SK-N-SH treated with all-trans-retinoic acid at 6 μM for 48 hours (cell line): Measurements from ENCODE around the gene PPRC1.

Source experiments
- ATAC-seq: fragments of 200-7000 bp; cut with Tn5 transposase; 3 replicates; pipeline ENCODE4 v1.9.1; 2020; ENCODE audit warnings: mild to moderate bottlenecking, moderate library complexity
- ARNTL ChIP-seq: fragments of 450-650 bp; formaldehyde crosslinking; IDR thresholded peaks from 2 replicates; pipeline ENCODE4 v1.5.0; 2020; ENCODE audit warnings: low read depth, mild to moderate bottlenecking, moderate library complexity, borderline replicate concordance
- BACH2 ChIP-seq: fragments of 250-450 bp; sonication (Bioruptor Pico); IDR thresholded peaks from 2 replicates; pipeline ENCODE4 v1.9.0; 2021; ENCODE audit warnings: mild to moderate bottlenecking, borderline replicate concordance
- CREB5 ChIP-seq: fragments of 250-450 bp; sonication (Bioruptor Pico); IDR thresholded peaks from 2 replicates; pipeline ENCODE4 v1.5.1; 2020; ENCODE audit warnings: low read depth, mild to moderate bottlenecking, moderate library complexity
- CSDC2 ChIP-seq: fragments of 250-450 bp; sonication (Bioruptor Pico); IDR thresholded peaks from 2 replicates; pipeline ENCODE4 v1.5.0; 2020; ENCODE audit warnings: mild to moderate bottlenecking, moderate library complexity
- ESRRG ChIP-seq: fragments of 250-450 bp; sonication (Bioruptor Pico); IDR thresholded peaks from 2 replicates; pipeline ENCODE4 v1.6.1; 2021; ENCODE audit warnings: mild to moderate bottlenecking
- GLIS3 ChIP-seq: fragments of 250-450 bp; sonication (Bioruptor Pico); IDR thresholded peaks from 2 replicates; pipeline ENCODE4 v1.5.0; 2020; ENCODE audit warnings: mild to moderate bottlenecking, moderate library complexity
- ISL1 ChIP-seq: fragments of 250-450 bp; sonication (Bioruptor Pico); IDR thresholded peaks from 2 replicates; pipeline ENCODE4 v2.1.2; 2022; ENCODE audit warnings: mild to moderate bottlenecking, moderate library complexity
- OSR1 ChIP-seq: fragments of 250-450 bp; sonication (Bioruptor Pico); IDR thresholded peaks from 2 replicates; pipeline ENCODE4 v1.8.0; 2022; ENCODE audit warnings: moderate library complexity, mild to moderate bottlenecking, inconsistent platforms
- PPARA ChIP-seq: fragments of 250-450 bp; sonication (Bioruptor Pico); IDR thresholded peaks from 2 replicates; pipeline ENCODE4 v1.5.0; 2020; ENCODE audit warnings: mild to moderate bottlenecking, borderline replicate concordance
- RARB ChIP-seq: fragments of 250-450 bp; sonication (Bioruptor Pico); IDR thresholded peaks from 2 replicates; pipeline ENCODE4 v1.8.0; 2021; ENCODE audit warnings: mild to moderate bottlenecking, moderate library complexity
- SNAI2 ChIP-seq: fragments of 250-450 bp; sonication (Bioruptor Pico); IDR thresholded peaks from 2 replicates; pipeline ENCODE4 v1.5.0; 2020; ENCODE audit warnings: mild to moderate bottlenecking, moderate library complexity
- TOX ChIP-seq: fragments of 250-450 bp; sonication (Bioruptor Pico); IDR thresholded peaks from 2 replicates; pipeline ENCODE4 v1.8.0; 2021; ENCODE audit warnings: mild to moderate bottlenecking, moderate library complexity, borderline replicate concordance
- ZC3H10 ChIP-seq: fragments of 250-450 bp; sonication (Bioruptor Pico); IDR thresholded peaks from 2 replicates; pipeline ENCODE4 v1.5.1; 2021; ENCODE audit warnings: mild to moderate bottlenecking, moderate library complexity
- ZFP3 ChIP-seq: fragments of 250-450 bp; sonication (Bioruptor Pico); IDR thresholded peaks from 2 replicates; pipeline ENCODE4 v1.5.0; 2020; ENCODE audit warnings: mild to moderate bottlenecking, moderate library complexity
- ZFP30 ChIP-seq: fragments of 450-650 bp; formaldehyde crosslinking; IDR thresholded peaks from 2 replicates; pipeline ENCODE4 v1.5.0; 2022; ENCODE audit warnings: mild to moderate bottlenecking, moderate library complexity
- ZNF565 ChIP-seq: fragments of 450-650 bp; formaldehyde crosslinking; conservative IDR thresholded peaks from 2 replicates; pipeline ENCODE4 v1.5.0; 2020; ENCODE audit warnings: low read depth, mild to moderate bottlenecking, moderate library complexity
- ZNF70 ChIP-seq: fragments of 450-650 bp; formaldehyde crosslinking; IDR thresholded peaks from 2 replicates; pipeline ENCODE4 v1.5.0; 2020; ENCODE audit warnings: mild to moderate bottlenecking, moderate library complexity
- ZNF8 ChIP-seq: fragments of 450-650 bp; formaldehyde crosslinking; IDR thresholded peaks from 2 replicates; pipeline ENCODE4 v1.5.0; 2020; ENCODE audit warnings: mild to moderate bottlenecking, moderate library complexity
- TF ChIP-seq, protein P1 (sequence below): fragments of 250-450 bp; sonication (Bioruptor Pico); IDR thresholded peaks from 2 replicates; pipeline ENCODE4 v1.8.0; 2020; ENCODE audit warnings: mild to moderate bottlenecking, moderate library complexity, borderline replicate concordance
- TF ChIP-seq, protein P2 (sequence below): fragments of 250-450 bp; sonication (Bioruptor Pico); IDR thresholded peaks from 2 replicates; pipeline ENCODE4 v1.5.1; 2021; ENCODE audit warnings: mild to moderate bottlenecking, moderate library complexity
- TF ChIP-seq, protein P3 (sequence below): fragments of 250-450 bp; sonication (Bioruptor Pico); IDR thresholded peaks from 2 replicates; pipeline ENCODE4 v1.8.0; 2021; ENCODE audit warnings: low read depth, mild to moderate bottlenecking, moderate library complexity, borderline replicate concordance
- TF ChIP-seq, protein P4 (sequence below): fragments of 250-450 bp; sonication (Bioruptor Pico); IDR thresholded peaks from 2 replicates; pipeline ENCODE4 v1.5.0; 2020; ENCODE audit warnings: mild to moderate bottlenecking, moderate library complexity

Gene PPRC1

GRCh38 chr10:102134416-102134815 lies 1.6 kb downstream of the PPRC1 start:
- ATAC-seq, result no peak
- no peak for TF ChIP-seq ESRRG
- no peak for TF ChIP-seq ZNF565 (CRISPR knock-in tag)
- no peak for TF ChIP-seq RARB (CRISPR knock-in tag)
- TF ChIP-seq, protein P1, sequence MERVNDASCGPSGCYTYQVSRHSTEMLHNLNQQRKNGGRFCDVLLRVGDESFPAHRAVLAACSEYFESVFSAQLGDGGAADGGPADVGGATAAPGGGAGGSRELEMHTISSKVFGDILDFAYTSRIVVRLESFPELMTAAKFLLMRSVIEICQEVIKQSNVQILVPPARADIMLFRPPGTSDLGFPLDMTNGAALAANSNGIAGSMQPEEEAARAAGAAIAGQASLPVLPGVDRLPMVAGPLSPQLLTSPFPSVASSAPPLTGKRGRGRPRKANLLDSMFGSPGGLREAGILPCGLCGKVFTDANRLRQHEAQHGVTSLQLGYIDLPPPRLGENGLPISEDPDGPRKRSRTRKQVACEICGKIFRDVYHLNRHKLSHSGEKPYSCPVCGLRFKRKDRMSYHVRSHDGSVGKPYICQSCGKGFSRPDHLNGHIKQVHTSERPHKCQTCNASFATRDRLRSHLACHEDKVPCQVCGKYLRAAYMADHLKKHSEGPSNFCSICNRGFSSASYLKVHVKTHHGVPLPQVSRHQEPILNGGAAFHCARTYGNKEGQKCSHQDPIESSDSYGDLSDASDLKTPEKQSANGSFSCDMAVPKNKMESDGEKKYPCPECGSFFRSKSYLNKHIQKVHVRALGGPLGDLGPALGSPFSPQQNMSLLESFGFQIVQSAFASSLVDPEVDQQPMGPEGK (CRISPR knock-in tag), result no peak
- TF ChIP-seq PPARA, result no peak
- TF ChIP-seq CREB5 (CRISPR knock-in tag), result no peak
- no peak for TF ChIP-seq TOX (CRISPR knock-in tag)
- TF ChIP-seq OSR1 (CRISPR knock-in tag), result no peak
- no peak for TF ChIP-seq ZNF70 (CRISPR knock-in tag)
- no peak for TF ChIP-seq GLIS3 (CRISPR knock-in tag)
- no peak for TF ChIP-seq ZFP30 (CRISPR knock-in tag)
- TF ChIP-seq CSDC2 (CRISPR knock-in tag), result no peak
- TF ChIP-seq ZNF8, result no peak
- TF ChIP-seq SNAI2 (CRISPR knock-in tag), result no peak
- TF ChIP-seq, all 23 proteins: peak for 0

GRCh38 chr10:102135956-102136526 lies 3.2 kb downstream of the PPRC1 start:
- TF ChIP-seq, protein P2, sequence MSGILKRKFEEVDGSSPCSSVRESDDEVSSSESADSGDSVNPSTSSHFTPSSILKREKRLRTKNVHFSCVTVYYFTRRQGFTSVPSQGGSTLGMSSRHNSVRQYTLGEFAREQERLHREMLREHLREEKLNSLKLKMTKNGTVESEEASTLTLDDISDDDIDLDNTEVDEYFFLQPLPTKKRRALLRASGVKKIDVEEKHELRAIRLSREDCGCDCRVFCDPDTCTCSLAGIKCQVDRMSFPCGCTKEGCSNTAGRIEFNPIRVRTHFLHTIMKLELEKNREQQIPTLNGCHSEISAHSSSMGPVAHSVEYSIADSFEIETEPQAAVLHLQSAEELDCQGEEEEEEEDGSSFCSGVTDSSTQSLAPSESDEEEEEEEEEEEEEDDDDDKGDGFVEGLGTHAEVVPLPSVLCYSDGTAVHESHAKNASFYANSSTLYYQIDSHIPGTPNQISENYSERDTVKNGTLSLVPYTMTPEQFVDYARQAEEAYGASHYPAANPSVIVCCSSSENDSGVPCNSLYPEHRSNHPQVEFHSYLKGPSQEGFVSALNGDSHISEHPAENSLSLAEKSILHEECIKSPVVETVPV (CRISPR knock-in tag), result no peak
- TF ChIP-seq ZFP3 (CRISPR knock-in tag) (no peak), RARB (CRISPR knock-in tag) (no peak), OSR1 (CRISPR knock-in tag) (no peak), ARNTL (CRISPR knock-in tag) (no peak), ZNF565 (CRISPR knock-in tag) (no peak), ISL1 (CRISPR knock-in tag) (no peak), ZNF70 (CRISPR knock-in tag) (no peak), CREB5 (CRISPR knock-in tag) (no peak), SNAI2 (CRISPR knock-in tag) (no peak), BACH2 (CRISPR knock-in tag) (no peak), TOX (CRISPR knock-in tag) (no peak), ZC3H10 (no peak), ZFP30 (CRISPR knock-in tag) (no peak), GLIS3 (CRISPR knock-in tag) (no peak)
- TF ChIP-seq, protein P3, sequence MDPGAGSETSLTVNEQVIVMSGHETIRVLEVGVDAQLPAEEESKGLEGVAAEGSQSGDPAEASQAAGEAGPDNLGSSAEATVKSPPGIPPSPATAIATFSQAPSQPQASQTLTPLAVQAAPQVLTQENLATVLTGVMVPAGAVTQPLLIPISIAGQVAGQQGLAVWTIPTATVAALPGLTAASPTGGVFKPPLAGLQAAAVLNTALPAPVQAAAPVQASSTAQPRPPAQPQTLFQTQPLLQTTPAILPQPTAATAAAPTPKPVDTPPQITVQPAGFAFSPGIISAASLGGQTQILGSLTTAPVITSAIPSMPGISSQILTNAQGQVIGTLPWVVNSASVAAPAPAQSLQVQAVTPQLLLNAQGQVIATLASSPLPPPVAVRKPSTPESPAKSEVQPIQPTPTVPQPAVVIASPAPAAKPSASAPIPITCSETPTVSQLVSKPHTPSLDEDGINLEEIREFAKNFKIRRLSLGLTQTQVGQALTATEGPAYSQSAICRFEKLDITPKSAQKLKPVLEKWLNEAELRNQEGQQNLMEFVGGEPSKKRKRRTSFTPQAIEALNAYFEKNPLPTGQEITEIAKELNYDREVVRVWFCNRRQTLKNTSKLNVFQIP (CRISPR knock-in tag), result no peak
- TF ChIP-seq, protein P4, sequence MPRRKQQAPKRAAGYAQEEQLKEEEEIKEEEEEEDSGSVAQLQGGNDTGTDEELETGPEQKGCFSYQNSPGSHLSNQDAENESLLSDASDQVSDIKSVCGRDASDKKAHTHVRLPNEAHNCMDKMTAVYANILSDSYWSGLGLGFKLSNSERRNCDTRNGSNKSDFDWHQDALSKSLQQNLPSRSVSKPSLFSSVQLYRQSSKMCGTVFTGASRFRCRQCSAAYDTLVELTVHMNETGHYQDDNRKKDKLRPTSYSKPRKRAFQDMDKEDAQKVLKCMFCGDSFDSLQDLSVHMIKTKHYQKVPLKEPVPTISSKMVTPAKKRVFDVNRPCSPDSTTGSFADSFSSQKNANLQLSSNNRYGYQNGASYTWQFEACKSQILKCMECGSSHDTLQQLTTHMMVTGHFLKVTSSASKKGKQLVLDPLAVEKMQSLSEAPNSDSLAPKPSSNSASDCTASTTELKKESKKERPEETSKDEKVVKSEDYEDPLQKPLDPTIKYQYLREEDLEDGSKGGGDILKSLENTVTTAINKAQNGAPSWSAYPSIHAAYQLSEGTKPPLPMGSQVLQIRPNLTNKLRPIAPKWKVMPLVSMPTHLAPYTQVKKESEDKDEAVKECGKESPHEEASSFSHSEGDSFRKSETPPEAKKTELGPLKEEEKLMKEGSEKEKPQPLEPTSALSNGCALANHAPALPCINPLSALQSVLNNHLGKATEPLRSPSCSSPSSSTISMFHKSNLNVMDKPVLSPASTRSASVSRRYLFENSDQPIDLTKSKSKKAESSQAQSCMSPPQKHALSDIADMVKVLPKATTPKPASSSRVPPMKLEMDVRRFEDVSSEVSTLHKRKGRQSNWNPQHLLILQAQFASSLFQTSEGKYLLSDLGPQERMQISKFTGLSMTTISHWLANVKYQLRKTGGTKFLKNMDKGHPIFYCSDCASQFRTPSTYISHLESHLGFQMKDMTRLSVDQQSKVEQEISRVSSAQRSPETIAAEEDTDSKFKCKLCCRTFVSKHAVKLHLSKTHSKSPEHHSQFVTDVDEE (CRISPR knock-in tag), result no peak
- TF ChIP-seq, protein P1 (CRISPR knock-in tag), result no peak
- no peak for ATAC-seq
